GM12873 (cell line): Measurements from ENCODE around the gene PDE4D.

ENCODE experiments used
- CTCF ChIP-seq: IDR thresholded peaks from 2 replicates; pipeline ENCODE4 v1.5.1; 2012; ENCODE audit warnings: low read depth, mild to moderate bottlenecking, moderate library complexity, low read length, control low read depth; ENCODE audit not compliant: insufficient read depth; ENCODE audit errors: missing control alignments

PDE4D gene

GRCh38 chr5:59146729-59147128, 746.8 kb downstream of the PDE4D start:
- no peak for TF ChIP-seq CTCF

DNA sequence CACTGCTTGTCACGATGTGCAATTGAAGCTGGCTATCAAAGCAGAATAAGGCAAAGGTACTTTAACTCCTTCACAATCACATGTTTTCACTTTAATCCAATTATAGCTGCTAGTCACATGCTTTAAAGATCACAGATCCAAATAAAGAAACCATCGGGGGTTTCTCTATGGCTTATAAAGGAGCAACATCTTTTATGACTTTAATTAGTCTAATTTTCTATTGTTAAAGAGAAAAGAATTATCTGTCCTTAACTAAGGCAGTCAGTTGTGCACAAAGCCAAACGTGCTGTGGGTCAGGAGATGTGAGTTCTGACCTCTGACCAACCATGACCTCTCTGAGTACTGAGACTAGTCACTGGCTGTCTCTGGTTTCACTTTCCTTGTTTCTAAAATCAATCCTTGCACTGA, 749.6 kb downstream of the PDE4D start:
- no peak for TF ChIP-seq CTCF

DNA sequence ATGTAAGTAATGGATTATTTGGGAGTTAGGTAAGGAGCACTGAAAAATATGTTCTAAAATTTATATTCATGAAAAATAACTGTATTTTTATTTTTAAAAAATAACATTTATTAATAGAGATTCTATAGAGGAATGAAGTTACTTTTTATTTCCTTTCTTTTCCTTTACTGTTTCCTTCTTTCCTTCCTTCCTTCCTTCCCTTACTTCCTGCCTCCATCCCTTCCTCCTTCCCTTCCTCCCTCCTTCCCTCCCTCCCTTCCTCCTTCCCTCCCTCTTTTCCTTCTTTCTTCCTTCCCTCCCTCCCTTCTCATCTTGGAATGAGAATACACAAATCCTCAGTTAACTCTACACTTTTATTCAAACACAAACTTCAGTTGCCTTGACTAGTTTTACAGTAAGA, 750.6 kb downstream of the PDE4D start:
- TF ChIP-seq CTCF = no peak

DNA sequence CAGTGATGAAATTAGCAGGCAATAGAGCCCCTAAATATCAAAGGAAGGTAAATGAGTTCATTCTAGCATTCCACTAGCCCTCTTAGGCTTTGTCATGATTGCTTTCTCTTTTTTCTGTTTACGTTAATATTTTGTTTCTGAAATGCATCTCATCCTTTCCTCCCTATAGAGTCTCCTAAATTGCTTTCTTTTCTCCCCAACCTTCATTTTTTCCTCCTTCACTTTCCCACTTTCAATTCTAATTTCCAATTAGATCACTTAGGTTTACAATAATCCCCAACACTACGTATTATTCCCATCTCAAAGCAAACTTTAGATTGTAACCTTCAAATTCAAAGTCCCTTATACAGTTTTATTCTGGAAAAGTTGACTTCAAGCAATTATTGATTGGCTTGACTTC, 751.4 kb downstream of the PDE4D start:
- TF ChIP-seq CTCF = no peak

- TF ChIP-seq CTCF = no peak
Observed at GRCh38 chr5:59140133-59140532, 753.4 kb downstream of the PDE4D start.

- no peak for TF ChIP-seq CTCF
Observed at GRCh38 chr5:59139695-59140094, 753.8 kb downstream of the PDE4D start.

GRCh38 chr5:59138509-59138908, 755.0 kb downstream of the PDE4D start:
- no peak for TF ChIP-seq CTCF
